Astrocyte (in vitro differentiated cells and primary cell): ENCODE data around the gene FMO5.

ENCODE experiments used
- CTCF ChIP-seq: IDR thresholded peaks from 2 replicates; pipeline ENCODE4 v1.5.1; 2011; ENCODE audit warnings: low read depth, mild to moderate bottlenecking, inconsistent platforms, low read length, moderate library complexity; ENCODE audit not compliant: insufficient read depth
- EZH2 ChIP-seq: IDR thresholded peaks from 2 replicates; pipeline ENCODE4 v1.6.1; 2012; ENCODE audit warnings: mild to moderate bottlenecking, low read length, inconsistent platforms; ENCODE audit not compliant: insufficient read depth

- TF ChIP-seq CTCF, result no peak
- no peak for TF ChIP-seq EZH2
Observed at GRCh38 chr1:147243228-147243685, 18.1 kb upstream of the FMO5 start.
